HG03354 (cell line): ENCODE results near the gene PDLIM5.
"Not testable (repeated sequence)": the region's sequence is repeated elsewhere in the genome, so short reads cannot be mapped to it uniquely, and the experiment has no call there.

Source experiments
- ATAC-seq: cut with Tn5 transposase; IDR thresholded peaks from one replicate; pipeline ENCODE4 v1.9.1; 2021; ENCODE audit warnings: mild to moderate bottlenecking; ENCODE audit not compliant: unreplicated experiment, poor library complexity, severe bottlenecking

PDLIM5 gene

GRCh38 chr4:94546949-94547348, 95.2 kb downstream of the PDLIM5 start:
- no peak for ATAC-seq

- ATAC-seq, result no peak
Observed at GRCh38 chr4:94548571-94548970, 96.8 kb downstream of the PDLIM5 start.

GRCh38 chr4:94550352-94550751, 98.6 kb downstream of the PDLIM5 start:
- no peak for ATAC-seq

GRCh38 chr4:94550851-94551250, 99.1 kb downstream of the PDLIM5 start:
- no peak for ATAC-seq

DNA sequence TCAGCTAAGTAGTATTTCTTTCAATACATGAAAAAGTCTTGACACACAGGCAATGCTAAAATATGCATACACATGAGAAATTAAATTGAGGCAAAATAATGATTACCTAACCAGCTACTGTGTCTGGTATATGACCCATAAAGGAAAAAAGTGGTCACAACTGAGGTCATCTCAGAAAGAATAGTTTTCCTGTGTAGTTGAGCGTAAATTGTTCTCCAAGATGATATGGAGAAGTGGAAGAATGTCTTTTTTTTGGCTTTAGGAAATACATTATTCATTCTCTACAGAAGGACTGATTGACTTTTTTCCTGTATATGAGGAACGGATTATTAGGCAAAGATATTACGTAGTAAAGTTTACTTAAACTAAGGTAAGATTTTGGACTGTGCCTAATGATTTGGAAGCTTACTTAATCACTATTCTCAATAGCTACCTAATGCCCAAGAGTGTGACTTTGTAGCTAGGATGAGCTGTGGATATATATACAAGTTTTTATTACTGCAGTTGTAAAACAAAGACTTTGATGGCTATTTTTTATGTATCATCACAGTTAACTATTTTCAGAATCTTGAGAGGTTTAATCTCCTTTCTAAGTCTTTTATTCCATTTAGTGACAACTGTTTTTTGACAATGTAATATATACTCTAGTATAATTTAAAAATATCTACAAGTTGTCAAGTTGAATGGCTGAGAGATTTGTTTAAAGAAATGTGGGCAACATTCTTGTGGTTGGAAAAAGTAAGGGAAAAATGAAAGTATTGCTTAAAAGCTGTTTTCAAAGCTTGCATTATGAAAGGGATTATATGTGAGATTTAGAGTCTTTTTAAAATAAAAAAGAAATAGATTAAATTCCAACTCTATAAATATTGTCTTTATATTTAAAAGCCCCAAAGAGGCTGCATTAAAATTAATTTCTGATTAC, 100.2 kb downstream of the PDLIM5 start:
- ATAC-seq, result no peak

- not testable (repeated sequence) for ATAC-seq
Observed at GRCh38 chr4:94556047-94556446, 104.3 kb downstream of the PDLIM5 start.

GRCh38 chr4:94557632-94558031, 105.9 kb downstream of the PDLIM5 start:
- ATAC-seq, result not testable (repeated sequence)

DNA sequence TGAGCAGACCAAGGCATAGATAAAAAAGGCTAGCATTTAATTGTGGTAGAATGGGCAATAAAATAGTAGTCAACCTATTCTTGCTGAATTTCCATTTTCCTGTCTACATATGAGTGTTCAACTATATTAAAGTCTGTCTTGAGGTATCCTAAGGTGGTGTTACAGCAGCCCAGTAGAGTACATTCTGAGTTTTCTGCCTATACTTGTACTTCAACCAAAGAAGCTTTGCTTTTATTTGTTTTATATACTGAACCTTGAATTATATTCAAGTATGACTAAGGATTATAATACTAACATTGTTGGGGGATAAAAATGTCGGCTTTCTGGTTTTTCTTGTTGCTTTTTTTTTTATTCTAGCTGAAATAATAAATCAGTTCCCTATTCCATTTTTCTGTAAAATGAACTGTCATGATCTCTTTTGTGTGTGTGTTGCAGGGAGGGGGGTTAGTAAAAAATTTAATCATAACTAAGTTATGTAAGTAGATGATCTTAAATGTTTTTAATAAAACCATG, 106.7 kb downstream of the PDLIM5 start:
- ATAC-seq, result no peak

DNA sequence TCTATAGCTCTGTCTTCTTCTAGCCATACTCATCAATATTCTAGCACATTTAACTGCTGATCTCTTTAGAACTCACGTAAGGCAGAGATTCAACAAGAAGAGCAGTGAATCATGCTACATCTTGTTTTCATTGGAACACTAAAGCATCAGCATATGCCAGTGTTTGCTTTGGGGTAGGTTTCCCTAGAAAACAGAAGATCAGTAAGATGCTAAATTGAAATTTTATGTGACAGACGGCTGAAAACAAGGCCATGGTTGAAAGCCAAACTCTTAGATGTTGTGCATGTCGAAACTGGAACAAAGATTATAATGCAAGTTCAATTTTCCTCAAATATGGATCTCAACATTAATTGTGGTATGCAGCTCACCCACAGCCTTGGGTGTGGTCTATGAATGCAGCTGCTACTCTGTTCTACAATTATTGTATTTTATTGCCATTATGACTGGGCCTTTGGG, 107.6 kb downstream of the PDLIM5 start:
- no peak for ATAC-seq

GRCh38 chr4:94561249-94562024, 109.7 kb downstream of the PDLIM5 start:
- ATAC-seq, result no peak

- no peak for ATAC-seq
Observed at GRCh38 chr4:94562285-94562684, 110.5 kb downstream of the PDLIM5 start.

GRCh38 chr4:94564252-94564651, 112.5 kb downstream of the PDLIM5 start:
- no peak for ATAC-seq

DNA sequence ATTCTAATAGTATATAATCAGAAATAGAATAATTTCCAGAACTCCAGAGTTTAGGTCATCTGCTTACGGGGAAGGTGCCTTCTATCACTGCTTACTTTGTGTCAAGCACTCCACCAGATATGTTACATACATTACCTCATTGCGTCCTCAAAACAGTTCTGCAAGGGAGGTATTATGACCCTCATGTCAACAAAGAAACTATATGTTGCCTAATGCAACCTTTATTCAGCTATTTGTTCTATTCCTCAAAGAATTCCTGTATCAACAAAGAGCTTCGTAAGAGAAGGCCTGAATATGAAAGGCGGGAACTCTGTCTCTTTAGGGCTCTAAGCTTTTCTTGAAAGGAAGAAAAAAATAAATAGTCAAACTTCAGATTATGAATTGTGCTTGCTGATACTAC, 114.7 kb downstream of the PDLIM5 start:
- ATAC-seq, result no peak

GRCh38 chr4:94567811-94568210, 116.1 kb downstream of the PDLIM5 start:
- peak; percentile 84 for ATAC-seq

DNA sequence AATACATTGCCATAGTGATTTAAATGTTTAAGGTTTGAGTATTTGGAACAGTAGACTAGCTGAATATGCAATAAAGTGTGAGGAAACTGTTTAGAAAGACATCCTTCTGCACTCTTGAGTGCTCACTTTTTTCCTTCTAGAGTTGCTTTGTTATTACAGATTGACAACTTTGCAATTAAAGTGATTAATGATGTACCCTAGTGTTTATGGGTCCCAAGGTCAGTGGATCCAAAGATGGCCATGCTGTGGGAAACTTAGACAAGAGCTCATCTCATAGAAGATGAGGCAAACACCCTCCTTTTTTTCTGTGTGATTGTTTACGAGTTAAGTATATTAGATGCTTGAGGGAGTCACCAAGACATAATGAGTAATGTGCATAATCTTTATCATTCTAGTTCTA, 118.8 kb downstream of the PDLIM5 start:
- no peak for ATAC-seq

GRCh38 chr4:94571298-94571697, 119.6 kb downstream of the PDLIM5 start:
- no peak for ATAC-seq

- ATAC-seq, result no peak
Observed at GRCh38 chr4:94571715-94572114, 120.0 kb downstream of the PDLIM5 start.

DNA sequence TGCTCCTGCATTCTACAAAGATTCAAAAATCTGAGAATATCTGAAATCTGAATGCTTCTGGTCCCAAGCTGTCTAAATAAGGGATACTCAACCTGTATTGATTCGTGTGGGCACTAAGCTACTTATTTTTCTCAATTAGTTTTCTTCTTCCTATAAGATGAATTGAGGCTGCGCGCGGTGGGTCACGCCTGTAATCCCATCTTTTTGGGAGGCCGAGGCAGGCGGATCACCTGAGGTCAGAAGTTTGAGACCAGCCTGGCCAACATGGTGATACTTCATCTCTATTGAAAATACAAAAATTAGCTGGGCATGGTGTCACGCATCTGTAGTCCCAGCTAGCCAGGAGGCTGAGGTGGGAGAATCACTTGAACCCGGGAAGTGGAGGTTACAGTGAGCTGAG, 122.3 kb downstream of the PDLIM5 start:
- no peak for ATAC-seq

DNA sequence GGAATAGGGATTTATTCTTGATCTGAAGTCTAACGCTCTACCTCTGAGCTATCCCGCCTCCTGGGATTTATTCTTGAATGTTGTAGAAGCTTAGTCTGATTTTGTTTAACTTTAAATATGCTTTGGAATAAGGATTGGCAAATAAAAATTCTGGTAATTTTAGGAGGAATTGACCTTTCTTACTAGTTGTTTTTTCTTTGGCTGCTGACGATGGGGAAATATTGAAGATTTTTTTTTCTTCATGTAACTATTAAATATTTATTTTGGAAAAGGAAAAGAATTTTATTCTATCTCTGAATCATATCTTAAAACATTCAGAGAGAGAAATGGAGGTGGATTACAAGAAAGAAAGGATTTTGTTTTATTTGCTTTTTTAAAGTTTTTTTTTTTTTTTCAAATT, 122.9 kb downstream of the PDLIM5 start:
- ATAC-seq, result no peak

DNA sequence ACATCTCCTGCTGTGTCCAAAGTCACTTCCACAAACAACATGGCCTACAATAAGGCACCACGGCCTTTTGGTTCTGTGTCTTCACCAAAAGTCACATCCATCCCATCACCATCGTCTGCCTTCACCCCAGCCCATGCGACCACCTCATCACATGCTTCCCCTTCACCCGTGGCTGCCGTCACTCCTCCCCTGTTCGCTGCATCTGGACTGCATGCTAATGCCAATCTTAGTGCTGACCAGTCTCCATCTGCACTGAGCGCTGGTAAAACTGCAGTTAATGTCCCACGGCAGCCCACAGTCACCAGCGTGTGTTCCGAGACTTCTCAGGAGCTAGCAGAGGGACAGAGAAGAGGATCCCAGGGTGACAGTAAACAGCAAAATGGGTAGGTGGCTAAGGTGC, 123.9 kb downstream of the PDLIM5 start:
- no peak for ATAC-seq

- ATAC-seq, result no peak
Observed at GRCh38 chr4:94576210-94576609, 124.5 kb downstream of the PDLIM5 start.
